K562 (cell line): ENCODE measurements around the gene PSMA6. TPM values are rescaled to one million over a fixed set of nuclear protein-coding genes. Genes with fewer than 3 reads are reported as not detected.

Experiments
- ARNT ChIP-seq, 2 experiments: fragments of 450-650 bp; IDR thresholded peaks; 2 replicates each; pipeline ENCODE4 v1.6.1; 2016; ENCODE audit warnings: mild to moderate bottlenecking in 1 of 2
- ATF7 ChIP-seq: fragments of 450-650 bp; IDR thresholded peaks from 2 replicates; pipeline ENCODE4 v1.7.1; 2014; ENCODE audit warnings: mild to moderate bottlenecking, moderate library complexity
- CBFA2T2 ChIP-seq: fragments of 450-650 bp; conservative IDR thresholded peaks from 2 replicates; pipeline ENCODE4 v1.6.1; 2017; ENCODE audit warnings: mild to moderate bottlenecking
- DIDO1 ChIP-seq: fragments of 450-650 bp; IDR thresholded peaks from 2 replicates; pipeline ENCODE4 v1.6.1; 2016; ENCODE audit warnings: low read depth, missing biosample characterization, missing genetic modification characterization
- ELF1 ChIP-seq: fragments of 200-800 bp; sonication (Bioruptor generic); IDR thresholded peaks from 2 replicates; pipeline ENCODE4 v1.6.1; 2016; ENCODE audit warnings: missing genetic modification characterization, missing compliant biosample characterization
- EZH2 ChIP-seq: IDR thresholded peaks from 2 replicates; pipeline ENCODE4 v1.6.1; 2012; ENCODE audit warnings: low read depth, mild to moderate bottlenecking, inconsistent platforms, low read length, borderline replicate concordance
- POLR2AphosphoS2 ChIP-seq: IDR thresholded peaks from 2 replicates; pipeline ENCODE4 v1.6.1; 2012; ENCODE audit warnings: low read length, improper control_type of control experiment
- SETDB1 ChIP-seq: IDR thresholded peaks from one replicate; pipeline ENCODE4 v1.6.1; 2012; ENCODE audit warnings: low read length, control low read depth, inconsistent platforms
- SIN3B ChIP-seq: fragments of 450-650 bp; IDR thresholded peaks from 2 replicates; pipeline ENCODE4 v1.6.1; 2017; ENCODE audit warnings: low read depth, mild to moderate bottlenecking, moderate library complexity
- SRSF9 ChIP-seq: fragments of 200-400 bp; formaldehyde crosslinking; IDR thresholded peaks from 2 replicates; pipeline ENCODE4 v1.6.1; 2017; ENCODE audit warnings: low read depth, low read length, borderline replicate concordance
- ZBTB17 ChIP-seq: fragments of 450-650 bp; formaldehyde crosslinking; IDR thresholded peaks from 2 replicates; pipeline ENCODE4 v1.4.0; 2020; ENCODE audit warnings: mild to moderate bottlenecking
- ZFP1 ChIP-seq: fragments of 450-650 bp; formaldehyde crosslinking; IDR thresholded peaks from 2 replicates; pipeline ENCODE4 v1.4.0; 2020; ENCODE audit warnings: mild to moderate bottlenecking, mixed read lengths
- ZNF175 ChIP-seq: fragments of 200-800 bp; sonication (Bioruptor generic); IDR thresholded peaks from 2 replicates; pipeline ENCODE4 v1.6.1; 2016; ENCODE audit warnings: low read depth, mild to moderate bottlenecking, missing genetic modification characterization, missing compliant biosample characterization
- ZNF436 ChIP-seq: fragments of 250-450, 450-650 bp; sonication (Bioruptor Pico); formaldehyde crosslinking; IDR thresholded peaks from 2 replicates; pipeline ENCODE4 v1.7.0; 2020; ENCODE audit warnings: mild to moderate bottlenecking
- ZNF584 ChIP-seq: fragments of 200-800 bp; sonication (Bioruptor generic); IDR thresholded peaks from 2 replicates; pipeline ENCODE4 v1.6.1; 2016; ENCODE audit warnings: low read depth, mild to moderate bottlenecking, missing genetic modification characterization, missing compliant biosample characterization
- ZNF707 ChIP-seq: fragments of 250-450 bp; sonication (Bioruptor Pico); conservative IDR thresholded peaks from 2 replicates; pipeline ENCODE4 v1.8.0; 2022; ENCODE audit warnings: inconsistent platforms, mild to moderate bottlenecking, moderate library complexity
- polyA plus RNA-seq, 8 experiments: library from polyadenylated mRNA; depleted of rRNA in 4 of 8; stranded (reverse) in 5 of 8; unstranded in 3 of 8; fragments of >200 nt; fragmentation: Nextera tagmentation in 2 of 8; fragmentation: Illumina TruSeq in 1 of 8; extraction: Ambion mirVana in 2 of 8; extraction: Trizol in 1 of 8; gene quantifications; 2 replicates each; pipeline versions ENCODE4 v1.2.1 to v1.2.3, GENCODE V29; 2011 to 2014; ENCODE audit warnings: inconsistent platforms in 1 of 8, missing spikeins in 1 of 8
- total RNA-seq, 7 experiments: library from RNA; depleted of rRNA in 6 of 7; stranded (reverse); fragments of >200 nt in 6 of 7; fragmentation: Illumina TruSeq in 2 of 7; extraction: Trizol in 2 of 7; gene quantifications; 2 replicates each; pipeline versions ENCODE4 v1.2.1 to v1.2.3, GENCODE V29; 2011 to 2021; ENCODE audit warnings: low replicate concordance in 1 of 7
- TF ChIP-seq, protein P1 (sequence below): fragments of 200-800 bp; sonication (Bioruptor generic); IDR thresholded peaks from 2 replicates; pipeline ENCODE4 v1.6.1; 2017; ENCODE audit warnings: missing genetic modification characterization, missing compliant biosample characterization
- TF ChIP-seq, protein P2 (sequence below), 2 experiments: fragments of 450-650 bp in 1 of 2; IDR thresholded peaks; 2 replicates each; pipeline ENCODE4 v1.6.1; 2011 to 2017; ENCODE audit warnings: low read depth in 2 of 2, antibody characterized with exemption in 1 of 2, borderline replicate concordance in 1 of 2, low read length in 1 of 2, mild to moderate bottlenecking in 1 of 2, mixed read lengths in 1 of 2; ENCODE audit not compliant: control insufficient read depth in 1 of 2
- TF ChIP-seq, protein P3 (sequence below): fragments of 450-650 bp; IDR thresholded peaks from 2 replicates; pipeline ENCODE4 v1.6.1; 2016
- TF ChIP-seq, protein P4 (sequence below): fragments of 450-650 bp; formaldehyde crosslinking; IDR thresholded peaks from 2 replicates; pipeline ENCODE4 v1.4.0; 2020; ENCODE audit warnings: mild to moderate bottlenecking, mixed read lengths

PSMA6 gene
- total and polyA plus RNA-seq, 9 of the 15 experiments (the other 6 are each of a cell fraction or from before 2014, with no cell fraction given), result 210 to 952 (median 288) TPM

DNA sequence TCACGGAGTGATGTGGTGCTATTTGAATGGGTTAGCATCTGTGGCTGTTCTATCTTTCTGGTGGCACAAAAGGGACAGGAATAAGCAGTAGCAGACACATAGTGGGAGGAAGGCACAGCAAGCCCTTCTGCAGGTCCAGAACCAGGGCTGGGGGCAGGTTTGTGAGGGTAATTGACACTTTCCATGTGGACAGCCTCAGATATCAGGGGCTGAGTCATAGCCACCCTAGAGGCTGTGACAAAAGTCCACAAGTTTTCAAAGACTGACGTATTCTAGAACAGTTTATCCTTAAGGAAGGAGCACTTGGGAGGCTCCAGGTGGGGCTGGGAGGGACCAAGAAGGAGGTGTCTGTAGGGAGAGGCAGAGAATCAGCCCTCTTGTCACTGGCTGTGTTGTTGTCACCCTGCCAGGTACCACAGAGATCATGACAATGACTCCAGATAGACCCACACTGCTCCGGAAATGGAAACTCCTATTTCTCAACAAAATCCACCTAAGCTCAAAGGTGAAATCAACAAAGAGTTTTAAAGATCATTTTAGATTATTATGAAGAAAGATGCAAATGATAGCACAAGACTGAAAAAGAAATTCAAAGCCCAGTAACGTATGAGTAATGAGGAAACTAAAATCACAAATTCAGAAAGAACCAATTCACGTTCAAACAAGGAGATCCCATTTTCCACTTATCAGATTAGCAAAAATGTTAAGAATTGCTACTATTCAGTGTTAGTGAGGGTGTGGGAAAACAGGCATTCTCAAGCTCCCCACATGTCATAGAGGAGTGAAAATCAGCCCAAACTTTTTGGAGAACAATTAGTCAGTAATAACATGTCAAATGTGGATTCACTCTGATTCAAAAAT, 64.0 kb downstream of the PSMA6 start (continued):
- TF ChIP-seq SRSF9, result no peak
- no peak for TF ChIP-seq ARNT (IDR thresholded peaks at IDR 0.05)
- TF ChIP-seq, protein P1, sequence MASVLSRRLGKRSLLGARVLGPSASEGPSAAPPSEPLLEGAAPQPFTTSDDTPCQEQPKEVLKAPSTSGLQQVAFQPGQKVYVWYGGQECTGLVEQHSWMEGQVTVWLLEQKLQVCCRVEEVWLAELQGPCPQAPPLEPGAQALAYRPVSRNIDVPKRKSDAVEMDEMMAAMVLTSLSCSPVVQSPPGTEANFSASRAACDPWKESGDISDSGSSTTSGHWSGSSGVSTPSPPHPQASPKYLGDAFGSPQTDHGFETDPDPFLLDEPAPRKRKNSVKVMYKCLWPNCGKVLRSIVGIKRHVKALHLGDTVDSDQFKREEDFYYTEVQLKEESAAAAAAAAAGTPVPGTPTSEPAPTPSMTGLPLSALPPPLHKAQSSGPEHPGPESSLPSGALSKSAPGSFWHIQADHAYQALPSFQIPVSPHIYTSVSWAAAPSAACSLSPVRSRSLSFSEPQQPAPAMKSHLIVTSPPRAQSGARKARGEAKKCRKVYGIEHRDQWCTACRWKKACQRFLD (CRISPR knock-in tag), result 0 out of 2 replicates have a peak, but pooled peaks have one; percentile 37
- no peak for TF ChIP-seq ZBTB17 (CRISPR knock-in tag)
- TF ChIP-seq ZFP1, result no peak
- TF ChIP-seq DIDO1 (tag), result no peak
- TF ChIP-seq, protein P2, sequence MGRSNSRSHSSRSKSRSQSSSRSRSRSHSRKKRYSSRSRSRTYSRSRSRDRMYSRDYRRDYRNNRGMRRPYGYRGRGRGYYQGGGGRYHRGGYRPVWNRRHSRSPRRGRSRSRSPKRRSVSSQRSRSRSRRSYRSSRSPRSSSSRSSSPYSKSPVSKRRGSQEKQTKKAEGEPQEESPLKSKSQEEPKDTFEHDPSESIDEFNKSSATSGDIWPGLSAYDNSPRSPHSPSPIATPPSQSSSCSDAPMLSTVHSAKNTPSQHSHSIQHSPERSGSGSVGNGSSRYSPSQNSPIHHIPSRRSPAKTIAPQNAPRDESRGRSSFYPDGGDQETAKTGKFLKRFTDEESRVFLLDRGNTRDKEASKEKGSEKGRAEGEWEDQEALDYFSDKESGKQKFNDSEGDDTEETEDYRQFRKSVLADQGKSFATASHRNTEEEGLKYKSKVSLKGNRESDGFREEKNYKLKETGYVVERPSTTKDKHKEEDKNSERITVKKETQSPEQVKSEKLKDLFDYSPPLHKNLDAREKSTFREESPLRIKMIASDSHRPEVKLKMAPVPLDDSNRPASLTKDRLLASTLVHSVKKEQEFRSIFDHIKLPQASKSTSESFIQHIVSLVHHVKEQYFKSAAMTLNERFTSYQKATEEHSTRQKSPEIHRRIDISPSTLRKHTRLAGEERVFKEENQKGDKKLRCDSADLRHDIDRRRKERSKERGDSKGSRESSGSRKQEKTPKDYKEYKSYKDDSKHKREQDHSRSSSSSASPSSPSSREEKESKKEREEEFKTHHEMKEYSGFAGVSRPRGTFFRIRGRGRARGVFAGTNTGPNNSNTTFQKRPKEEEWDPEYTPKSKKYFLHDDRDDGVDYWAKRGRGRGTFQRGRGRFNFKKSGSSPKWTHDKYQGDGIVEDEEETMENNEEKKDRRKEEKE (IDR thresholded peaks at IDR 0.05; ENCODE audit: borderline replicate concordance in 1 of 2, control insufficient read depth in 1 of 2, low read depth in 2 of 2, low read length in 1 of 2), result no peak
- no peak for TF ChIP-seq ZNF436 (CRISPR knock-in tag)
- no peak for TF ChIP-seq ZNF584 (CRISPR knock-in tag)
- TF ChIP-seq, protein P3, sequence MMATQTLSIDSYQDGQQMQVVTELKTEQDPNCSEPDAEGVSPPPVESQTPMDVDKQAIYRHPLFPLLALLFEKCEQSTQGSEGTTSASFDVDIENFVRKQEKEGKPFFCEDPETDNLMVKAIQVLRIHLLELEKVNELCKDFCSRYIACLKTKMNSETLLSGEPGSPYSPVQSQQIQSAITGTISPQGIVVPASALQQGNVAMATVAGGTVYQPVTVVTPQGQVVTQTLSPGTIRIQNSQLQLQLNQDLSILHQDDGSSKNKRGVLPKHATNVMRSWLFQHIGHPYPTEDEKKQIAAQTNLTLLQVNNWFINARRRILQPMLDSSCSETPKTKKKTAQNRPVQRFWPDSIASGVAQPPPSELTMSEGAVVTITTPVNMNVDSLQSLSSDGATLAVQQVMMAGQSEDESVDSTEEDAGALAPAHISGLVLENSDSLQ, result peak; percentile 80
- TF ChIP-seq SIN3B, result no peak
- no peak for TF ChIP-seq ZNF707 (CRISPR knock-in tag)
- no peak for TF ChIP-seq POLR2AphosphoS2
- peak; percentile 66; the same call in 1 of the 2 replicates for TF ChIP-seq ATF7
- TF ChIP-seq SETDB1, result no peak
- no peak for TF ChIP-seq ZNF175 (CRISPR knock-in tag)
- TF ChIP-seq ELF1 (tag), result no peak
- 0 out of 2 replicates have a peak, but pooled peaks have one; percentile 26 for TF ChIP-seq CBFA2T2
- TF ChIP-seq, protein P4, sequence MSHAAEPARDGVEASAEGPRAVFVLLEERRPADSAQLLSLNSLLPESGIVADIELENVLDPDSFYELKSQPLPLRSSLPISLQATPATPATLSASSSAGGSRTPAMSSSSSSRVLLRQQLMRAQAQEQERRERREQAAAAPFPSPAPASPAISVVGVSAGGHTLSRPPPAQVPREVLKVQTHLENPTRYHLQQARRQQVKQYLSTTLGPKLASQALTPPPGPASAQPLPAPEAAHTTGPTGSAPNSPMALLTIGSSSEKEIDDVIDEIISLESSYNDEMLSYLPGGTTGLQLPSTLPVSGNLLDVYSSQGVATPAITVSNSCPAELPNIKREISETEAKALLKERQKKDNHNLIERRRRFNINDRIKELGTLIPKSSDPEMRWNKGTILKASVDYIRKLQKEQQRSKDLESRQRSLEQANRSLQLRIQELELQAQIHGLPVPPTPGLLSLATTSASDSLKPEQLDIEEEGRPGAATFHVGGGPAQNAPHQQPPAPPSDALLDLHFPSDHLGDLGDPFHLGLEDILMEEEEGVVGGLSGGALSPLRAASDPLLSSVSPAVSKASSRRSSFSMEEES (CRISPR knock-in tag), result no peak
- TF ChIP-seq EZH2, result no peak
